ENCODE measurements around the gene PCBD1. TPM values are rescaled to one million over a fixed set of nuclear protein-coding genes. Genes with fewer than 3 reads are reported as not detected.
"Not testable (repeated sequence)": the region's sequence is repeated elsewhere in the genome, so short reads cannot be mapped to it uniquely, and the experiment has no call there.

The PCBD1 gene
- total RNA-seq, 1 donor from 2014 or later = 154 TPM

DNA sequence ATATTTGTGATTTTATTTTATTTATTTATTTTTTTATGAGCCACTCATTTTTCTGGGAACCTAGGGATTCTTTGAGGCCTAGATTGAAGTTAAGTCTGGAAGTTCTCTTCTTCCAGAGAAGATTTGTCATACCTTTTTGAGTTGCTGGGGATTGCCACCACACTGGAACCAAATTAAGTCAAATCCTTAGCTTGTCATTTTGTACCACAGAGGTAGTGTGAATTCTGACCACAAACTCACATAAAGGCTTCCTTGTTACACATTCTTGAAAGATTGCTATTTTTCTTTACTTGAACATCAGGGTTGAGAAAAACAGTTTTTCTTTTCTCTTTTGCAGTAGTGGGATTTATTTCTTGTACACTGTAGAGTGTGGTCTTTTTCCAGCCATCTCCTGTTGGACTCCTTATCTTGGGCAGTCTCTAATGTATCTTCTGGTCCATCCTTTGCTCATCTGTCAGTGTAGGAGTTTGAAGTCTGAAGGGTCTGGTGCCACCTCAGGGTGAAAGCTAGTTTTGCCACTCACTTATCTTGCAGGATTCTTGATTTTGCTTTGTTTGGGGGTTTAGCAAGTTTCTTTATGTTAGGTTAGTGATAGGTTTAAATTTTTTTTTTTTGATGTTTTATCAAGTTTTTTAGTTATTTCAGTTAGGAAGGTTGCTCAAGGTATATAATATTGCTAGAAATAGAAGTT, 24.8 kb downstream of the PCBD1 start:
- no peak for DNase-seq (ENCODE audit: low spot score)

DNA sequence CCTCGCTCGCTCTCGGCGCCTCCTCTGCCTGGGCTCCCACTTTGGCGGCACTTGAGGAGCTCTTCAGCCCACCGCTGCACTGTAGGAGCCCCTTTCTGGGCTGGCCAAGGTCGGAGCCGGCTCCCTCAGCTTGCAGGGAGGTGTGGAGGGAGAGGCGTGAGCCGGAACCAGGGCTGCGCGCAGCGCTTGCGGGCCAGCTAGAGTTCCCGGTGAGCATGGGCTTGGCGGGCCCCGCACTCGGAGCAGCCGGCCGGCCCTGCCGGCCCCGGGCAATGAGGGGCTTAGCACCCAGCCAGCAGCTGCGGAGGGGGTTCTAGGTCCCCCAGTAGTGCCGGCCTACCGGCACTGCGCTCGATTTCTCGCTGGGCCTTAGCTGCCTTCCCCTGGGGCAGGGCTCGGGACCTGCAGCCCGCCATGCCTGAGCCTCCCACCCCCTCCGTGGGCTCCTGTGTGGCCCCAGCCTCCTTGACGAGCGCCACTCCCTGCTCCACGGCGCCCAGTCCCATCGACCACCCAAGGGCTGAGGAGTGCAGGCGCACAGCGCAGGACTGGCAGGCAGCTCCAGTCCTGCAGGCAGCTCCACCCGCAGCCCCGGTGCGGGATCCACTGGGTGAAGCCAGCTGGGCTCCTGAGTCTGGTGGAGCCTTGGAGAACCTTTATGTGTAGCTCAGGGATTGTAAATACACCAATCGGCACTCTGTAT, 26.7 kb downstream of the PCBD1 start:
- not testable (repeated sequence) for DNase-seq (ENCODE audit: low spot score)

DNA sequence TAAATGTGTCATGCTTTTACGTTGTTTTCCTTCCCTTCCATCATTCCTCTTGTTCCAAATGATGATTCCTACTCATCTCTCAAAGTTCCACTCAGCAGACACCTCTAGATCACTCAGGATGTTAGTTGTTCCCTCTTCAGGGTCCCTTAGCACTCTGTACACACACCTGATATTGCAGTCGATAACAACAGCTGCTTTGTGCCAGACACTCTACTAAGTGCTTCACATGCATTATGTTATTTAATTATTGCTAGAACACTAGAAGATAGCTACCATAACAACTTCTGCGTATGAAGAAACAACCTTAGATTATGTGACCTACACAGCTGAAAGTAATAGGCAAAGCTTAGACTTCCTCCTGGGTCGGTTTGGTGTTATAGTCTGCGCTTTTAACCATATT, 29.6 kb downstream of the PCBD1 start:
- no peak for DNase-seq (ENCODE audit: low spot score)

DNA sequence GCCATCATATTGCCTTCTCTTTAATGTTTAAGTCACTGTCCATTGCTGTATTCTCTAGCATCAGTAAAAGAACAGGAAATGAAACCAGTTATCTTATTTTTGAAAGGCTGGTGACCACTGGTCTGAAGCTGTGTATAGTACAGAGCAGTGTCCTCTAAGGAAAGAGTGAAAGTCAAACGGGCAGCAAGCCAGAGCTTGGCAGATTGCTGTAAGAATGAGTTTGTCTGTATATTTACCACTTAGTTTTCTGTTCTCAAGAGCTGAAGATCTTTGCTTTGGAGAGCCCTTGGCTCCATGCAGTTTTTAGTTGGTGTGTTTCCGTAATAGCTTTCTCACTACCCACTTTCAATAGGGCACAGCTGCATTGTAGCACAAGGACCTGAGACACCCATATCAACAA, 31.9 kb downstream of the PCBD1 start:
- DNase-seq (ENCODE audit: low spot score) = no peak

DNA sequence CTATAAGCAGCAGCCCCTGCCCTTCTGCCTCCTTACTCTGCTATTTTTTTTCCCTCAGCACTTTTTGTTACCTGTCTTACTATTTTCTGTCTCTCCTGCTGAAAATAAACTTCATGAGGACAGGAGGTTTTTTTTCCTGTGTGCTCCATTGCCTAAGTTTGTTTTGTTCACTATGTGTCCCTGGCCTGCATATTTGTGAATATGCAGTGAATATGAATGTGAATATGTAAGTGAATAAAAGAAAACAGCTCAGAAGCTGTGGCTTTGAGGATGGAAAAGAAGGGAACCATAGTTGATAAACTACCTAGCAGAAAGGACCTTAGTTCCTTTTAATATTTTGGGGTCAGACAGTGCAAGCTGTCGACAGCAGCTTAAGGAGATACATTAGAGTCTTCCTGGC, 34.9 kb downstream of the PCBD1 start:
- no peak for DNase-seq (ENCODE audit: low spot score)

DNA sequence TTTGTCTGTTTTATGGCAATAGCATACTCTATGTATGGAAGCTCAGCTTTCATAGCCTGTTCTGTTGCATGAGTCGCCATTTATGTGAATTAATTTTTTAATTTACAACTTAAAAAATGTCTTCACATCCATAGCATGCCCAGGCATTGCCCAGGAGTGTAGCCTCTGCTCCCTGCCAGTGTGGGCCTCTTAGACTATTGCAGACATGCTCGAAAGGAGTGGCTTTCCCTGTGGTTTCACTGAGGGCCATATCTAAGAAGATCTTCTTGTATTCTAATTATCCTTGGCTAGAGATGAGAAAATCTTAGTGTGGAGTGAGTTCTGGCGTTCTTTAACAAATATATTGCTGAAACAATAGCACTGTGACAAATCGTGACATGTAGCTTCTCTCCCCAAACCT, 35.3 kb downstream of the PCBD1 start:
- DNase-seq (ENCODE audit: low spot score) = no peak

DNA sequence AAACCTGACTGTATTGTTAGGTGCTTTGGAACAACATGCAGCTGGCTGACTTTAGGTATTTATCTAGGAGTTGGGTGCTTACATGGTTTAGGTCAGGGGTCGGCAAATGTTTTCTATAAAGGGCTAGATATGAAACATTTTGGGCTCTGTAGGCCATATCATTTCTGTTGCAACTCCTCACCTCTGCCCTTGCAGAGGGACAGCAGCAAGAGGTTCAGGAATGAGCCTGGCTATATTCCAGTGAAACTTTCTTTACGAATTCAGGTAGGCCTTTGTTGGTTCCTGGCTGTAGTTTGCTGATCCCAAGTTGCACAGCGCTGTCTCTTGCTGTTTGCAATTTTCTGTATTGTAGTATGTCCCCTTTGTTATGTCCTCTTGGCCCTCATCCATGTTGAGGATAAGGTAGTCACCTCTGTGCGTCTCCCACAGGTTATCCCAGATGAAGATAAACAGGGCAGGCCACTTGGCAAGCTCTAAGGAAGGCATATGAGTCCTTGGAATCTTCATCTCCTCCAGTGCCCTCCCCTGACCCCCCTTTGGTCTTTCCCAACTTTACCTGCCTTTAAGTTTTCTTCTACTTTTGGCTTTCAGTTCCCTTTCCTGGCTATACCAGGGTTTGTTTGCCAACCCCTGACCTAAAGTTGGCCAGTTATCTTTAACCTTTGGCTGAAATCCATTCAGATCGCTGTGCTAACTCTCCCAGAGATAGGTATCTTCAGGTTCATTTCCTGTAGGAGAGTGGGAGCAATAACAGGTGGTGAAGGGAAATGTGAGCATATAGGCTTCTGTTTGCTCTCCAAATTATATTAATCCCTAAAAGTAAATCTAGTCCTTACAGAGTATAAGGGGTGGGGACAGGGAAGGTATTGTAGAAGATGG, 36.5 kb downstream of the PCBD1 start:
- DNase-seq (ENCODE audit: low spot score) = no peak

DNA sequence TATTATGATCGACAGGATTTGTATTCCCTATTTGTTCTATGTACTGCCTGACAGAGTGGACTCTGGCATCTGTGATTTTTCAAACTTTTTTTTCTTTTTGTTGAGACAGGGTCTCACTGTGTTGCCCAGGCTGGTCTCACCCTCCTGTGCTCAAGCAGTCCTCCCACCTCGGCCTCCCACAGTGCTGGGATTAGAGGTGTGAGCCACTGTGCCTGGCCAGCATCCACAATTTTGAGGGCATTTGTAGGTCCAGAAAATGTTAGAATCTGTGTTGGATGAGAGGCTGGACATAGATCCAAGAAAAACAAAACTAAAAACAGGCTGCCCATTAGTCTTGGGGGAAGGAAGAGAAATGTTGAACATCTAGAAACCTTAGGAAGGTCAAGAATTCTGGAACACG, 38.3 kb downstream of the PCBD1 start:
- no peak for DNase-seq (ENCODE audit: low spot score)

DNA sequence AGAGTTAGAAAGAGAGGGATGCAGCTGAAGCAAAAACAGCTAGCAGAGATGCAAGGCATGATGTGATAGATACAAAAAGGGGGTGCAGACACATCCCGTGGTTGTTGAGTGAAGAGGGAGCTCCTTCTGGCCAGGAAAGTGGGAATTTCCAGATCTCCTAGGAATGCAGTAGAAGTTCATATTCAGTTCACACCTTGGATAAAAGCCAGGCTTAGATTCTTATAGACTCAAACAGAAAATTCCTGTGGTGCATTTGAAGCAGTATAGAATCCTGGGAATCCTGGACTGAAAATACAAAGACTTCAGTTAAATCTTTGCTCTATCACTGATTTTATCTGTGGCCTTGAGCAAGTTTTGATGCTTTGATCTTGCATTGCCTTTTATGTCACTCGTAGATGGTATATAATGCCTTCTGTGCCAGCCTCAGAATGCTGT, 38.8 kb downstream of the PCBD1 start:
- DNase-seq (ENCODE audit: low spot score) = no peak

DNA sequence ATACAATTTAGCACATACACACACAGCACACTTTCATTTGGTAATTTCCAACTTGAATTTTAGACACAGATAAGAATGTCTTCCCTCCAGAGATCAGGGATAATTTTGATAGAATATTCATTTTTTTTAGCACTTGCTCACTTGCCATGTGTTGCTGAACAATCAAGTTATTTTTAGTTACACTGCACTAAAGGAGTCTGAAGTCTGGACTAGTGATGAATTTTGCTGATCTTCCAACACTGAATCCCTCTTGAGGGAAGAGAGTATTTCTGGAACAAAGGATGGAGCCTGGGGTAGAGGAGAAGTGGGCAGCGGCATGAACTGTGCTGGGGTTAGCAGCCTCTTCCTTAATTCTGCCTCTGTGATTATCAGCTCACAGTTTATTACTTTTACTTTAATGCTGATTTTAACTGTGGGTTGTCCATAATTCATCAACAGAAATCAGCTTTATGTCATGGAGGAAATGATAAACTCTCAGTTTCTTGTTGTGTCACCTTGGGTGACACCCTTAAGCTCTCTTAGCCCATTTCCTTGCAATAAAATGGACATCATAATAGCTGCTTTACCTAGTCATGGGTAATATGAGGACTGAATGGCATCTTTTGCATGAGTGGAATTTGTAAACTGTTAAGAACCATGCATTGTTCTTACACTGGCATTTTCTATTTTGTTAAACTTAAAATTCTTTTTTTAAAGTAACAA, 40.6 kb downstream of the PCBD1 start:
- no peak for DNase-seq (ENCODE audit: low spot score)

DNA sequence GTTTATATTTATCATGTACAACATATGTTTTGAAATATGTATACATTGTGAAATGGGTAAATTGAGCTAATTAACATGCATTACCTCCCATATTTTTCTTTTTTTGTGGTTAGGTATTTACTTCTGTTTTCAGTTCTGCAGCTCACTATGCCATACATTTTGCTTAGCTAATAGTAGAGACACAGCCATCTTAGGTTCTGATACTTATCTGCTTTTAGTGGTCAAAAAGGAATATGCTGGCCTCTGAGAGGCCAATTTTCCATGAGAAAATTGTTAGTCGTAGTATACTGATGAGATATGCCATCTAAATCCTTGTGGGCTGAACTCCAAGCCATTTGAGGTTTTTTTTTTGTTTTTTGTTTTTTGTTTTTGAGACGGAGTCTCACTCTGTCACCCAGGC, 41.6 kb downstream of the PCBD1 start:
- no peak for DNase-seq (ENCODE audit: low spot score)

DNA sequence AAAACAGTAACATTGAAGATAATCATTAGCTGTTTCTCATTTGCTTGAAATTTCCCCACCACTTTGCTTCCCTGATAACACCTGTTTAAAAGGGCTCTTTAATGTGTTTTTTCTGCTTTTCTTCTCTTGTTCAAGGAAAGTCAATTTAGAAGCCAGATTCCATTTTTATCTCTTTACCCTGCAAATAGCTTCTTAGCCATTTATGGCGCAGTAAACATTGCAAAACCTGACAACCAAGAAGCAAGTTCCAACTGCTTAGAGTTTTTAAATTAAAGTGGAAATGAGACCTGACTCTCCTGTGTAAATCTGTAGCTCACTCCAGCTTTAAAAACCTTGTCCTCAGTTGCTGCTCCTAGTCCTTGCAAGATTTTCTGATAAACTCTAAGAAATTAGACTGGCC, 42.5 kb downstream of the PCBD1 start:
- DNase-seq (ENCODE audit: low spot score) = no peak

DNA sequence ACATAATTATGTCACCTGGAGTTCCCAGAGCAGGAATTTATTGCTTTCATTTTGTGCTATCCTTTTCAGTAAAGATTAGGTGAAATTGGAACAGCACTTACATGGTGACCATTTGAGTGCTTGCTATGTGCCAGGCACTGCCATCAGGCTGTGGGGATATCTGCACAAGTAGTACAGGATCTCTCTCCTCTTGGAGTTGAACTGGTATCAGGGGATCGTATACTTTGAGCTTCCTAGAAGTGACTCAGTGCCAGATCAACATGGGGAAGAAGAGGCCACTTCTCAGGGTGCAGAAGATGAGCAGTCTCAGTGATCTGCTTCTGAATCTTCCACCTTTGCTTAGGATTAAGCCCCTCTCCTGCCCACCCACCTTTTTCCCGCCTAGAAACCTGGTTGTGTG, 43.1 kb downstream of the PCBD1 start:
- no peak for DNase-seq (ENCODE audit: low spot score)

DNA sequence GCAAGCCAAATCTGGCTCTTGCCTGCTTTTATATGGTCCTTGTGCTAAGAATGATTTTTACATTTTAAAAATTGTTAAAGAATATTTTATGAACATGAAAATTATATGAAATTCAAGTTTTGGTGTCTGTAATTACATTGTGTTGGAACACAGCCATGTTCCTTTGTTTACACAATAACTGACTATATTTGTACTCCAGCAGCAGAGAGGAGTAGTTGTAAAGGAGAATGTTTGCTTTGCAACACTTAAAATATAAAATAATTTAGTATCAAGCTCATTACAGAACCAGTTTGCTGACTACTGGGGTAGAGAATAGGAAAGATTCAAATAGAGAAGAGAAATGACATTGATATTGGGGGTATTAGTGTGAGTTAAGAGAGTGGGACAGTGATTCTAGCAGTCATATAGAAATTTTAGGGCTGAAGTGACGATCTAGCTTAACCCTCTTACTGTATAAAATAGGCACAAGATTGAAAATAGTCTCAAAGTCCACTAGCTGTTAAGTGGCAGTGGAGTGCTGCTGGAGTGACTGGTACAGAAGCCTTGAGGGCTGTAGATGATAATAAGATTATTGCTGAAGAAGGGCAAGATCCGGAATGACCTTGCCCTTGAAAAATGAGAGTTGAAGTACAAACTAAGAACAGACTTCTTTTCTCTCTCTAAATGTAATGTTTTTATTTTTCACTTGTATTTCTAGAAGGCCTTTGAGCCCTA, 44.4 kb downstream of the PCBD1 start:
- no peak for DNase-seq (ENCODE audit: low spot score)

DNA sequence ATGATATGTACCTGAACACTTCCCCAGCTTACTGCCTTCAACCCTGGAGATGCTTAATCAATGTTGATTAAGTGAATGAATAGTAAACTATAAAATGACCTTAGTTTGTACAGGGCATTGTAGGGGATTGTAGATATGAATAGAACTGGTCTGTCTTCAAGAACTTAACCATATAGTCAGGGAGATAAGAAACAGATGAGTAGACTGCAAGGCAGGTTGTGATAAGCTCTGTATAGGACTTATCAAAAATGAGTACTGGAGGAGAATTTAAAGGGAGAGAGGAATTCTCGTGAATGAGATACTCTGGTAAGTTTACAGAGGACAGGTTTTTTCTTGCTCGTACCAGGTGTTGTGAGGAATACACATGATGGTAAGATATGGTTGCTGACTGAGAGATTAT, 45.0 kb downstream of the PCBD1 start:
- no peak for DNase-seq (ENCODE audit: low spot score)

DNA sequence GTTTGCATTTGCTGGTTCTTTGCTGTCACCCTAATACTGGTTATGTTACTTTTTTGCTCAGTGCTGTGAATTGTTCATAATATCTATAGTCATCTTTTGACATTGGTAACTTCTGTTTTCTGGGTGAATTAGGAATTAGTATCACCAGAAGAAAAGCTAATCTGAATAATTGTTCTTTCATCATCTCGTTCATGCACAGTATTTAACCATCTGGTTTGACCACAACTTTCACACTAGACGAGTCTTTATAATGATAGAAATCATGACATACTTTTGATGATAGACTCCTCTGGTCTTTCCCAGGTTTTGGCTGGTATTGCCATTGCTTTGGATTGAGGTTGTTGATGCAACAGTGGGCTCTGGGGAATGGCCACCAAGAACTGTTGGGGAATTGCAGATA, 47.5 kb downstream of the PCBD1 start:
- DNase-seq (ENCODE audit: low spot score) = no peak

DNA sequence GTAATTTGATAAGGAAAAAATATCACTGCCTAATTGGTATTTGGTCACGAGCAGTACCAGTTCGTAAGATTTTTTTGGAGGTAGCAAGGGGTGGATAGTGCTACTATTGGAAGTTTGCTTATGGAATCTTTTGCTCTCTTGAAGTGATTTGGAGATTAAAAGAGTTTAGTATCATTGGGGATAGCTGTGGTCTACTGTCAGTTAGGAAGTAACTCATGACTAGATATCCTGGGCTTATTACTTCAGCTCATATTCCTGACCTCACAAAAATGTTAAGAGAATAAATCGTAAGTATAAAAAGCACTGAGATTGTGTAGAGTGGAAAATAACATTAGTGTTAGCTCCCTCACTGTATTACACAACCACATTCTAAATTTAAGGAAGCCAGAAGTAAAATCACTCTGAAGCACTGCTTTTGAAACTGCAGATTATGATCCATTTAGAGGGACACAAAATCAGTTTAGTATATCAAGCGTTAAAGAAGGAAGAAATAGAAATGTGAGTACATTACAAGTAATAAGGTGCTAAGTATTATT, 50.0 kb downstream of the PCBD1 start:
- no peak for DNase-seq (ENCODE audit: low spot score)

DNA sequence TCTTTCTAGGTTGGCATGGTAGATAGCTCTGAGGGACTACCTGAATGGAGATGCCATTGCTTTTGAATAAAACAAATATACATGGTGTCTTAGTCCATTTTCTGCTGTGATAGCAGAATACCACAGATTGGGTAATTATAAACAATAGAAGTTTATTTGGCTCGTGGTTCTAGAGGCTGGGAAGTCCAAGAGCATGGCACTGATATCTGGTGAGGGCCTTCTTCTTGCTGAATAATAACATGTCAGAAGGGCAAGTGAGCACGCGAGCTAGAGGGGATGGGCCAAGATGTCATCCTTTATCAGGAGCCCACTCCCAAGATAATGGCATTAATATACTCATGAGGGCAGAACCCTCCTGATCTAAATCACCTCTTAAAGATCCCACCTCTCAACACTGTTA, 50.7 kb downstream of the PCBD1 start:
- no peak for DNase-seq (ENCODE audit: low spot score)

DNA sequence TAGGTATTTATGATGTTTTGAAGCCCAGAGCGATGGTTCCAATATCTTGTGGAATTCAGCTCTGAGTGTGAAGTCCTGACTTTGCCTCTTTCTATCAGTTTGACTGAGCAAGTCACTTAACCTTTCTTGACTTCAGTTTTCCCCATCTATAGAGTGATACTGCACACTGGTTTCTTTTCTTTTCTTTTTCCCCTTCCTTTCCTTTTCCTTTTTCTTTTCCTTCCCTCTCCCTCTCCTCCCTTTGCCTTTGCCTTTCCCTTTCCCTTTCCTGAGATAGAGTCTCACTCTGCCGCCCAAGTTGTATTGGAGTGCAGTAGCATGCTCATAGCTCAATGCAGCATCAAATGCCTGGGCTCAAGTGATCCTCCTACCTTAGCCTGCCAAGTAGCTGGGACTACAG, 52.0 kb downstream of the PCBD1 start:
- DNase-seq (ENCODE audit: low spot score) = no peak

DNA sequence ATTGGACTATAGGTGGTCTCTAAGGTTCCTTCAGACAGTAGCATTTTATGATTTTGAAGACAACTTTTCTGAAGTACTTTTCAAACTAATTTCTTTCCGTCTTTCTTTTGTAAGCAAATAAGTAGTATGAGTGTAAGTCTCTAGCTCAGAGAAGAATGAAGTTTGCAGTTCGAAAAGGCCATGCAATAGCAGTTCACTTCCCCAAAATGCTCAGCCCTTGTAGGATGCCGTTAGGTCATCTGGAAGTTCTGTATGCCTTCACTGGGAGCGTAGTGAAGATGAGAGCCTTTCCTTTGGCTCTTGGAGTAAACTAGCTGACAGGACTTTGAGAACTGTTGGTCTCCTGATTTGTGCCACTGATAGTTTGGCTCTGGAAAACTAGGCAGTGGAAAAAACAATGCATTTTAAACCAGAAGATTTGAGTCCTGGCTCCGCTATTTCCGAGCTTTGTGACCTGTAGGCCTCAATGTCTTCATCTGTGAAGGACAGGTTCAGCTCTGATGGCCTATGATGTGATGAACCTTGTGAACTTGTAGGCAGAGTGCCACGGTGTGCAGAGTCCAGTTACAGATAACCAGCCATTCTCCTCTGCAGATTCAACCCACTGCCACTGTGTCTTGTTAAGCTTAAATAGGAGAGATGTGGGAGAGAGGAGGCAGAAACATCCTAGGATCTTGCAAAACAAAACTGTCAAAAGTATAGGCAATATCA, 53.8 kb downstream of the PCBD1 start:
- DNase-seq (ENCODE audit: low spot score) = no peak

DNA sequence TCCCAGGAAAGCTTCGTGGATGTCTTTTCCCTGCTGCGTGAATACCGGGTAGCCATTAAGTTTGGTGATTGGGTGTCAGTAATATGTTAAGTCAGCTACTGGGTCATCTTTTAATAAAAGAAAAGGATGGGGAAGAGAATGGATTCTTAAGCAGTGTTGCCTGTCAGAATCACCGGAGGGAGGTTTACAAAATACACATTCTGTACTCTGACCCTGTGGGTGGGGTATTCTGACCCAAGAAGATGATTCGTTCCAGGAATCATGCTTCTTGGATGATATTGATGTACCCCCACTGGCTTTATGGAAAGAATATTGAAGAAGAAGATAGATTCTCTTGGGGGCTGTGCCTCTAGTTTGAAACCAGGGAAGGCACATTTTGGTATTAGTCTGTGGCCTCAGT, 54.3 kb downstream of the PCBD1 start:
- DNase-seq (ENCODE audit: low spot score) = no peak
